ENCODE measurements around the gene HEATR5B. TPM values are rescaled to one million over a fixed set of nuclear protein-coding genes. Genes with fewer than 3 reads are reported as not detected.
"Not testable (repeated sequence)": the region's sequence is repeated elsewhere in the genome, so short reads cannot be mapped to it uniquely, and the experiment has no call there.

HEATR5B gene
- total and polyA plus RNA-seq, 2 of the 8 experiments (the other 6 are each of a cell fraction or from before 2014, with no cell fraction given) = 7.0 to 12.6 TPM

DNA sequence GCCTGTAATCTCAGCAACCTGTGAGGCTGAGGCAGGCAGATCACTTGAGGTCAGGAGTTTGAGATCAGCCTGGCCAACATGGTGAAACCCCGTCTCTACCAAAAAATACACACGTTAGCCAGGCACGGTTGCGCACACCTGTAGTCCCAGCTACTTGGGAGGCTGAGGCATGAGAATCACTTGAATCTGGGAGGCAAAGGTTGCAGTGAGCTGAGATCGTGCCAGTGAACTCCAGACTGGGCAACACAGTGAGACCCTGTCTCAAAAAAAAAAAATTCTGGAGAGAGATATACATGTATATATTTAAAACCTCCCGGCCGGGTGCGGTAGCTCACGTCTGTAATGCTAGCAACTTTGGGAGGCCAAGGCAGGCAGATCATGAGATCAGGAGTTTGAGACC, 84.8 kb downstream of the HEATR5B start:
- H2AK5ac ChIP-seq (ENCODE audit: low read depth, low read length); POLR2A ChIA-PET (ENCODE audit: partially characterized antibody); H3K4me3 ChIP-seq (ENCODE audit: extremely low read depth in 1 of 4, insufficient read depth in 2 of 4, low read depth in 3 of 4, low read length in 4 of 4); H3K56ac ChIP-seq (replicated peaks; ENCODE audit: insufficient read length, low read depth, low read length); H3K27me3 ChIP-seq (replicated peaks in 1 of 4; ENCODE audit: control insufficient read depth in 3 of 4, extremely low read depth in 1 of 4, insufficient read depth in 3 of 4, low read length in 3 of 4); H3K4me1 ChIP-seq (replicated peaks in 1 of 4; ENCODE audit: control insufficient read depth in 3 of 4, insufficient read depth in 4 of 4, low read length in 3 of 4); H4K20me1 ChIP-seq (replicated peaks in 1 of 2; ENCODE audit: control insufficient read depth in 1 of 2, insufficient read depth in 2 of 2, low read length in 2 of 2); H4K5ac ChIP-seq (ENCODE audit: insufficient read length, low read depth, low read length); H3K4me2 ChIP-seq (ENCODE audit: insufficient read depth in 1 of 2, low read depth in 2 of 2, low read length in 2 of 2); H2BK5ac ChIP-seq (ENCODE audit: low read depth, low read length); H3K18ac ChIP-seq (ENCODE audit: extremely low read depth, low read length); H3K79me1 ChIP-seq (ENCODE audit: low read depth, low read length); H3K14ac ChIP-seq (ENCODE audit: insufficient read length); H2BK120ac ChIP-seq (replicated peaks; ENCODE audit: low read depth, low read length); H3K23ac ChIP-seq (ENCODE audit: insufficient read length); H2BK20ac ChIP-seq (ENCODE audit: low read length); H2AFZ ChIP-seq (ENCODE audit: low read length); H4K8ac ChIP-seq (ENCODE audit: extremely low read depth, insufficient read depth, low read length); H3K9ac ChIP-seq (replicated peaks in 1 of 4; ENCODE audit: extremely low read depth in 1 of 4, low read depth in 3 of 4, low read length in 3 of 4); DNase-seq (ENCODE audit: low read depth in 1 of 2, low spot score in 2 of 2); H3K4ac ChIP-seq (replicated peaks; ENCODE audit: insufficient read length, low read depth, low read length); H3K79me2 ChIP-seq (ENCODE audit: control insufficient read depth in 1 of 2, insufficient read depth in 2 of 2, low read length in 2 of 2); H2BK15ac ChIP-seq (ENCODE audit: low read length); H2BK12ac ChIP-seq (ENCODE audit: low read depth, low read length); H3K23me2 ChIP-seq (ENCODE audit: low read depth, low read length); H4K91ac ChIP-seq (replicated peaks; ENCODE audit: insufficient read length, low read length); FAIRE-seq; H3K9me3 ChIP-seq (ENCODE audit: insufficient read depth in 2 of 2, low read depth in 1 of 2, low read length in 1 of 2); H3K27ac ChIP-seq (ENCODE audit: low read depth, low read length): not testable (repeated sequence)
- H3K36me3 ChIP-seq (ENCODE audit: control insufficient read depth in 2 of 4, insufficient read depth in 4 of 4, low read length in 3 of 4) = peaks cover 3 to 22% (median 9%) of the 10 kb centered on the region in 4 experiments; a peak in 6 of 8 replicates
- CTCF ChIA-PET (ENCODE audit: partially characterized antibody) = interaction anchor here (1.0 kb wide), 1 partner anchor 214 kb away, joined by 3 read pairs; no protein-coding TSS in a partner anchor
- WGBS, 2 experiments (ENCODE audit: extremely low coverage in 1 of 2, insufficient coverage in 1 of 2, insufficient read length in 1 of 2, insufficient replicate concordance in 2 of 2, low coverage in 1 of 2, low lambda C conversion rate in 2 of 2, missing lambda C conversion rate in 1 of 2) = 95% methylated on average over 9 of the region's 9 CpGs; no CpG with 5 or more reads in 1 of the 2 experiments

Measured in H1 (cell line).